Right lobe of liver (tissue), 4 donors: ENCODE results near the gene CAPNS1.

ENCODE experiments used
- CTCF ChIP-seq, 4 donors: fragments of 200-600 bp in 3 of 4; fragments of 450-650 bp in 1 of 4; IDR thresholded peaks; one replicate each; pipeline versions ENCODE4 v1.5.1 to v1.8.0; 2016 to 2022; ENCODE audit warnings: antibody characterized with exemption in 4 of 4, mild to moderate bottlenecking in 2 of 4
- POLR2A ChIP-seq: fragments of 450-650 bp; IDR thresholded peaks from one replicate; pipeline ENCODE4 v1.6.1; 2017; ENCODE audit warnings: antibody characterized with exemption, mild to moderate bottlenecking
- donor health status: DM: no; HTN: no; CAD: no.
- donor health status: DM: no; HTN: no; CAD: no.
- donor health status: DM: no; HTN: yes; CAD: no.

DNA sequence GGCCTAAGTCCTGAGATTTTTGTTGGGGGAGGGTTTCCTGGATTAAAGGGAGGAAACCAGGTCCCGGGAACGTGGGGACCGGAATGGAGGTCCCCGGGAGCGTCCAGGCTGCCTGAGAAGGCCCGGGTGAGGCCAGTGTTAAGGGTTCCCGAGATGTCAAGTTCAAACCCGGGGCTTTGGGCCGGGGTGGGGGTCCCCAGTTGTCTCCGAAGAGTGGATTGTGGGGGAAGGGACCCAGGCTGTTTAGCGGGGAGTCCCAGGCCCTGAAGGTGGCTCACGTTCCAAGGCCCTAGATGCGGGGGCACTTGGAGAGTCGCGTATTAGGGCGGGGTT lies 12.1 kb downstream of the CAPNS1 start:
- no peak for TF ChIP-seq CTCF (IDR thresholded peaks at IDR 0.05)
- no peak for TF ChIP-seq POLR2A
